Nucleus accumbens (tissue), 56 donors: Measurements from ENCODE around the gene MYL3.

Source experiments
- DNase-seq, 56 donors: peaks; one replicate each; lab custom pipeline; 2025; lab: John Stamatoyannopoulos, UW

The MYL3 gene

DNA sequence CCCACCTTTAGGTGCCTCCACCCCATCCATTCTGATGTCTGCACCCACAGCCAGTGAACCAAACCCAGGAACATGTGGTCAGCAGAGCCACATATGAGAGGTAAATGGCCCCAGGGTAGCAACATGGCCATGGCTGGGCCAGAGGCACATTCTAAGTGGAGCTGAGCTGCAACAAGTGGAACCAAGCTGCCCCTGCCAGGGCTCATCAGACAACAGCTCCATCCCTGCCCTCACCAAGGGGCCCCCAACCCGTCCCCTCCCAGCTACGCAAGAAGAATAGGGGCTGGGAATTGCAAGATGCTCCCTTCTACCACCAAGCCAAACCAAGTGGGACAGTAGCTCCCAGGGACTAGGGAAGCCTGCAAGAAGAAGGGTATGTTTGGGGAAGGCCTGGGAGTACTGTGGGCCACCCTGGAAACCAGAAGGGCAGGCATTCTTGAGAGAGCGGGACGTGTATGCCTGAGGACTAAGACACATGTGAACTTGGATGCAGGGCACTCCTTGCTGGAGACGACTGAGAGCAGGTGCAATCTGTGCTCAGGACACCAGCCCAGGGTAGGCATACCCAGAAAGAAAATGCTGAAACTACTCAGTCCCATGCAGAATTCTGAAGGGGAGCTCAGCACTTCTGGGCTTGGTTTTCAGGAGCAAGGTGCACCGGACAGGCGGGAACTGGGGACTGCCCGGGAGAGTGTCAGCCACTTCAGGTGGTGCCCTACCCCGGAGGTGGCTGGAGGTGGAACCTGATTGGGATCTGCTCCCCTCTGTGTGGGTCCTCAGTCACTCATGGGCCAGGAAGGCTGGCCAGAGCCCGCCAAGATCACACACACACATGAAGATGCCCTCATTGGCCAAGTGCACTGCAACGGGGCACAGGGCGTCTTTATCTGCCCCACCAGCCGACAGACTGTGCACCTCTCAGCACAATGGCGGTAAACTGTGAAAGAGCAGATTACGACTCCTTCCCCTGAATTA is 9.5 kb downstream of the MYL3 start:
- DNase-seq = no peak

DNA sequence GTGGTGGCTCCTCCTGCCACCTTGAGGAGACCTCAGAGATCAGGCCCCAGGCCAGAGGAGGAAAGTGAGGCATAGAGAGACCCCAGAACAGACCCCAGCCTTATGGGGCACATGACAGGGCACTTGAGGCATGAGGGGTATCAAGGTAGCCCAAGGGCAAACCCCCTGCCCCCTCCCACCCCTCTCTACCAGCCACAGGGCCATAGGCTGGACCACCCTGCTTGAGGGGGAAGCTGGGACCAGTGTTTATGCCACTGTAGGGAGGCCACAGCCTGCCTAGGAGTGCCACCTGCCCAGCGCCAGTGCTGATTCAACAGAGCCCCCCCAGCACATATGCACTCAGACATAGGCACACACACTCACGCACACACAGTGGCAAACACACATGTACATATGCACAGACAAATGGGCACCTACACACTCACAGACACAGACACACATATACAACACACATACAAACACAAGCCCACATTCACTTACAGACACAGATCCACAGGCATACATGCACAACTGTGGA is 10.3 kb downstream of the MYL3 start:
- no peak for DNase-seq

DNA sequence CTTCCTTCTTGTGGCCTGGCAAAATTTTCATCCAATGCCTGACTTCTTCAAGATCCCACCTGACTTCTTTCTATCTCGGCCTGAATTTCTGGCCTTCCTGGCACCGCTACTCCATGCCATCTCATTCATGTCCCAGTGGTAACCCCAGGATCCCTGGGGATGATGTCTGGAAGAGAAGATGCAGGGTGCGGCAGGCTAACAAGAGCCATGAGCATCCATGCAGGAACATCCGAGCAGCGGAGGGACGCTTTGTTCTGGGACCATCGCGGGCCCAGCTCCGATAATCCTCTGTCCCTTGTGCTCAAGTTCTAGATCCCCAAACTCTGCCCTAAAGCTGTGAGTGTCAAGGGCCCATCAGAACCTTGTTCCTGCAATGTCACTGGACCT is 10.9 kb downstream of the MYL3 start:
- no peak for DNase-seq

DNA sequence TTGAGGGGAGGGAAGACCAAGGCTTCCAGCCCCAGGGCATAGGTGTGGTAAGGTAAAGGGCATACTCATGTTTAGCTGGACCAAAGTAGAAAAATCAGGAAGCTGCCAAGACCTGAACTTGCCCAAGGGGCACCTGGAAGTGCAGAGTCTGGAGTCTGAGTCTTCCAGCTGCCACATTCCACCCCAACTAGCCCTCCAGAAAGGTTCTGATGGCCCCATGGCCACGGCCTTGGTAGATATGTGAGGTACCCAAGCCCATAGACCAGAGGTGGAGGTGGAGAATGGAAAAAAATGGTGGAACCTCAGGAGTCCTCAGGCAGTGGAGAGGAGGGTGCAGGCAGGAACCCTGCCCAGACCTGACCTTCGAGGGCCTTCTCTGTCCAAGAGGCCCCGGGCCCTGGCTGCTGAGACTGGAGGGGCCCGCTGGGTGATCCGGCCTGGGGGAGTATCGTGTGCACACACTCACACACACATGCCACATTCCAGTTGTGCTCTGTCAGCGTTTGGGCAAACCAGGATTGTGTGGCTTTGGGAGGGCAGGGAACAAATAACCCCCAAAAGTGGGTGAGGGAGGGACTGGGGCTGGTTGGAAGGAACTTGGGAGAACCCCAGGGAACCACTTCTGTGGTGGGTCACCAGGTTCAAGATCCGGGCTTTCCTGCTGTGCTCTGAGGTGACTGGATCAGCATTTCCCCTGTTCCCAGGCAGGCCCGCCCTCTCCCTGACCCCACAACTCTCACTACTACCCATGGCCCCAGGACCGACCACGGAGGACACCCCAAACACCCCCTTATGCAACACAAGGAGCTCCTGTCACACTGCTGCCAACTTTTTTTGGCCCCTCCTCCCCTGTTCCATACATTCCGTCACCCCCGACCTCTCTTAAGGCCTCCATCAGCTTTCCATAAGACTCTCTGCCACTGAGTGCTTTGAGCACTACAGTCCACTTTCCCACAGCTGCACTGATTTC is 11.6 kb downstream of the MYL3 start:
- no peak for DNase-seq

DNA sequence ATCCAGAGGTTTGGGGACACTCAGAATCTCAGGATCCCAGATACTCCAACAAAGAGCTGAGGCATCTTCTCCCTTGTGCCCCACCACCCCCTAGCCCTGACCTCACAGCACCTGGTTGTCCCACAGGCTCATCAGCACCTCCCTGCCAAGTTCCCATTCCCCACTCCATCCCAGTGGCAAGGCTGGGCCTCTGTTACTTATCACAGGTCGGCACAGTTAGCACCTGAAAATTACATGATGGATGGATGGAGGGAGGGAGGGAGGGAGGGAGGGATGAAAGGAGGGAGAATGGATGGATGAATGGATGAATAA is 12.8 kb downstream of the MYL3 start:
- no peak for DNase-seq

DNA sequence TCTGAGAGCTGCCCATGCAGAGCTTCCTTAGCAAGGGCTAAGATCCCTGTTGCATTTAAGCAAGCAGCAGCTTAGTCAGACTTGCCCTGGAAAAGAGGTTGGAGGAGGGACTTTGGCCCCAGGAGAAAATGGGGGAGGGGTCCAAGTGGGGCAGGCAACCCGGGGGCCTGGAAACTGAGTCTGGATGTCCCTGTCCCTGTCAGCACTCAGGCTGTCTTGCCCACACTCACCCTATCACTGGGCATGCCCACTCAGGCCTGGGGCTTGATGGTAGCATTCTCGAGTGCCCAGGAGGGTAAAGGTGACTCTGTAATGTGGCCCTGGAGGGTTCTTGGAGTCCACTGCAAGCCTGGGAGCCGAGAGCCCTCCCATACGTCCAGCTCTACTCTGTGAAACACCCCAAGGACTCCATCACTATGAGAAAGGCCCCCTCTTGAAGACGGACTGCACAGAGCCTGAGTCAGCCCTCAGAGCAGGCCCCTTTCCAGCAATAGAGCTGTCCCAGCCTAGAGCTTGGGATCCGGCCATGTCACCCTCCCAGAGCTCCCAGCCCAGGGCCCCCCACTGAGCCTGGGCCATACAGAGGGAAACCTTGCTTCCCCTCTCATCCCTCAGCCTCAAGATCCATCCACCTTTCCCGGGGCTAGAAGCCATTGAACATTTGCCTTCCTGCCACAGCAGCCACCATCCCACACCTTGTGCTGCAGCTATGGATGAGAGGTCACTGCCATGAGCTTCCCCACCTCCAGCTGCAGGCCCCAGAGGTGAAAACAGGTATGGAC is 13.4 kb downstream of the MYL3 start:
- no peak for DNase-seq

DNA sequence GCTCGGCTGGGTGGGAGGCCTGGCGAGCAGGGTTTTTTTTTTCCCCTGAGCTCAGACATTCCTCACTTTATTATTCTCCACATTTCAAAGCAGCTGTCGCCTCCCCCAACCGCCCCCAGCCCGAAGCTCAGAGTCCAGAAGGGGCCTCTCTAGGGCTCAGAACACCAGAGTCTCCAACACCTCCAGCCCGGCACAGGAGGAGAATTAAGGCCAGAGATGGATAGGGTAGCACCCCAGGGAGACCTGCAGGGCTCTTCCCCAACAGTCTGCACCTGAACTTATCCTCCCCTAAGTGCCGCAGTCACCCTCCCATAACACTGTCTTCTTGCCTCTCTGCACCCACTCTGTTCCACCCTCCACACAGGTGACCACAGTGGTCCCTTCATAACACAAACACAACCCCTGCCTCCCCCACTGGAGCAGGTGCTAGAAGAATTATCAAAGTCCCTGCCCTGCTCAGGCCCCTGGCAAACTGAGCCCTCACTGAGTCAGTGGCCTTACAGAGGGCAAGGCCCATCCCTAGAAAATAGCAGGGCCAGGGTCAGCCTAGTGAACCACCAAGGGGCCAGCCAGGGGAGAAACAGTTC is 14.1 kb downstream of the MYL3 start:
- no peak for DNase-seq

DNA sequence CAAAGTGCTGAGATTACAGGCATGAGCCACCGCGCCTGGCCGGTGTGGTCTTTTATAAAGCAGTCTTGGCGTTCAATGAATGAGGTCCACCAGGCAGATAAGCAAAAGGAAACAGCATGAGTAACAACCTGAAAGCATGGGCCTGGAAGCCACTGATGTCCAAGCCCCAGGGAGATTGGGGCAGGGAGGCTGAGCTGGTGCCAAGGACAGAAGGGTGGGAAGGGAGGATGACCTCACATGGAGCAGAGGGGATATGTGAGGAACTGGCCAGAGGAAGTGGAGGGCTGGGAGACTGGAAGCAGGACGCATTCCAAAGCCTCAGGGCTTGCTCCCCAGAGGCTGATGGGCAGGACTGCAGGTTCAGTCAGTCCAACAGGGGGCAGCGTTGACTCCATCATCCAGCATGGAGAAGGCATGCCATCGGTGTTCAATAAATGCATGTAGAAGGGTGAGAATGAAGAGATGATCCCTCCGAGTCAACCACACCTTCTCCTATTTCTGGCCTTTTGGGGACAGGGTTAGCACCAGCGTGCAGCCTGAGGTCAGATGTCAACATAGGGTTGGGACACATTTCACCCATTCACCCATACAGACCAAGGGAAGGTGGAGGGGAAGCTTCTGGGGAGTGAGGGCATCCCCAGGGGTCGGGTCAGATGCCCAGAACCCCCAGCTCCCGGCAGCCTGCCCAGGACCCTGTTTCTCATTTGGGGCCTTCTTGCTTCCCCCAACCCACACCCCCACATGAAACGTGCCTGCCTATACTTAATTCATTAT is 14.8 kb downstream of the MYL3 start:
- no peak for DNase-seq

DNA sequence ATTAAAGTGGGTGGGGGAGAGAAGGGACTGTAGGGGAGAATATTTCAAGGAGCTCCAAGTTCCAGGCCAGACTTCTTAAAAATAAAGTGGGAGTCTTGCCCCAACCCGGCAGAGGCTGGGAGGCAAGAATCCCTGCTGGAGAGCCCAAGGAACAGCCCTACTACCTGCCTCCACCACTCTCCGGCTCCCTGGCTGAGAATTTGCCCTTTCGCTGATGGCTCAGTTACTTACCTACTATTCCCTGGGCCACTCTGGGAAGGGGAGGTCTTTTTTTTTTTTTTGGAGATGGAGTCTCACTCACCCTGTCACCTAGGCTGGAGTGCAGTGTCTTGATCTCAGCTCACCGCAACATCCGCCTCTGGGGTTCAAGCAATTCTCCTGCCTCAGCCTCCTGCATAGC is 15.5 kb downstream of the MYL3 start:
- DNase-seq = no peak

DNA sequence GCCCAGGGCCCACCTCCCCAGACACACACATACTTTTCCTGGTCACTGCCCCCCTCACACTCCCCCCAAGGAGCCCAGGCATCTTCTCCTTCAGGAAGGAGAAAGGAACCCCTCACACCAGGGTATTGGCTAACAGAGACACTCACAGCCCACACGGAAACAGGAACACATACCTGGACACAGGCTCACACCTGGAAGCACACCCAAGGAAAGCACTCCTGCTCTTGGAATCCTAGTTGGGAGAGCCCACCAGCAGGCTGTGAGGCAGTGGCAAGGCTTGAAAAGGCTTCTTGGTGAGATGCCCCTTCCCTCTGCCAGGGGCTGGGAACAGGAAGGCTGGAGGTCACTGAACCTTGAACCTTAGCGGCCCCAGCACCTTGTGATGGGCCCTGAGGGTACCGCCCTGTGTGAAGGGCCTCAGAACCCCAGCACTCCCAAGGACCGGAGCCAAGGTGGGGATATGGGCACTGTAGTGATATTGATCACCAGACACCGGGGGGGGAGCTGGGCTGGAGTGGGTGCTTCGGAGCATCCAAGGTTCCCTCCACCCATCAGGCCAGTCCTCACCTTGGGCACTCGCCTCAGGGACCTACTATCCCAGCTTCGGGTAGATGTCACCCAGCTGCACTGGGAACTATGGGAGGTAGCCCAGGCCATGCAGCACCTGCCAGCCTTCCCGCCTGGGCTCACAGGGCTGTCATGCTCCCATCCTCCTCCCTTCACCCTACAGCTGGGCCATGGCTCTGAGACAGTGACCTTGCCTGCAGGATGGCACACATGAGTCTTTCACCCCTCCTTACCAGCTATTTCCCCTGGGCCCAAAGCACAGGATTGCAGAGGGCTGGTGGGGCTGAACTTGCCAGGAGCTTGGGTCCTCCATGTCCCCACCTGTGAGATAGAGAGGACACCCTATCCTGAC is 16.4 kb downstream of the MYL3 start:
- DNase-seq = no peak

DNA sequence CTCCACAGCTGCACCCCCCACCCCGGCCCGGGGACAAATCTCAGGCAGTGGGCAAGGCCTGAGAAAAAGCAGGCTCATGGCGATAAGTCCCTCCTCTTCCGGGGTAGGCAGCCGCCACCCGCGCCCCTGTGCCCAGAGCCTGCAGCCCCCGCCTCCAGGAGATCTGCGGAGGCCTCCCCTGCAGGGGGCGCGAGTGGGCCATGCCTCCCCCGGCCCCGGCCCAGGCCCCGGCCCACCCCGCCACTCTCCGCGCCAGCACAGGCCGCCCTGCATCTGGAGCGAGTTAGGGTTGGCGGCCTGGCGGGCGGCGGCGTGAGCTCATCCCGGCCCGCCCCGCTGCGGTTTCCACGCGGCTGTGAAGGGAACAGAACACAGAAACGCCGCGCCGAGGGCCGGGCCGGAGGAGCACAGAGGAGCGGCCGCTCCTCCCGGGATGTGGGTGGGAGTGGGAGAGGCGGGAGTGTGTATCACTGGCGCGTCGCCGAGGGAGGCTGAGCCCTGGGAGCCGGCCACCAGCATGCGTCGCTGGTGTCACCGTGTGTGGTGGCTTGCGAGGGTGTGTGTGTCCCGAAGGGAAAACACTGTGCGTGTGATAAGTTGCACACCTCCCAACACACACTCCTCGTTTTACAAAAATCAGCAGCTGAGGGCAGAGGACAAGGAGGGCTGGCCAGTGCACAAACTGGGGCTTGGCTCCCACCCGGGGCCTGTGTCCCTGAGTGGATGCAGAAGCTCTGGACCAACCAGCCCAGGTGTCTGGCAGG is 17.2 kb downstream of the MYL3 start:
- DNase-seq = peak in 50 of 56 donors; percentile 25 to 91 (median 62)

DNA sequence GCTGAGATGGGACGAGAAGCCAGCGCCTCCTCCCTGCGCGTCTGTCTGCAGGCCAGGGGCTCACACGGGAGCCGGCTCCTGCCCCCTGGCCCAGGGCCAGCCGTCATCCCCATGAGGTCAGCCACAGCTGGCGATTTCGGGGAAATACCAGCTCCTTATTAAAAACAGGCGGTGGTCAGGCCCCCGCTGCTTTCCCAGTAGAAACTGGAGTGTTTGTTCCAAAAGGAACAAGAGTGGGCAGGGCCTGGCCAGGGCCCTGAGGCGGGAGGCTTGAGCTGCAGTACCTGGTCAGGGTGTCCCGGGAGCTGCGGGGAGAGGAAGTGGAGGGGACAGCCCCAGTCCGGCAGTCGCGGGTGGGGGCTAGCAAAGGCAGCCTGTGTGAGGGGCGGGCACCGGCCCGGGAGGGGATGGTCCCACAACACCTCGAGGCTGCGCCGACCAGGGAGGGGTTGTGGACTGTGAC is 17.8 kb downstream of the MYL3 start:
- peak in 15 of 56 donors; percentile 48 to 82 (median 66) for DNase-seq

DNA sequence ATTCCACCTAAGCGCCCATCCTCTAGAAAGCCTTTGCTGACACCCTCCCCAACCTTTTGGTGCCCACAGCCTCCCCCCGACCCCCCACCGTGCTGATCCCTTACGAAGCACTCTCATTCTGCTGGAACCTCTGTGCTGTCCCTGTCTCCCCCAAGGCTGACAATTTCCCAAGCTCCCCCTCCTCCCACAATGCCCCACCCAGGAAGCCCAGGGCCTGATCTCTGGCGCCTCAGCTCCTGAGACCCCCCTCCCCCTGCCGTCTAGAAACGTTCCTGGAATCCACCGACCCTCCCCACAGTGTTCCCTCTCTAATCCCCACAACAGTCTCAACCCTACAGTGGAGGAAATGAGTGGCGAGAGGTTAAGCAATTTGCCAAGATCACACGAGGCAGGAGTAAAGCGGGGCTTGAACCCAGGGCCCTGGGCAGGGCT is 18.3 kb downstream of the MYL3 start:
- no peak for DNase-seq

DNA sequence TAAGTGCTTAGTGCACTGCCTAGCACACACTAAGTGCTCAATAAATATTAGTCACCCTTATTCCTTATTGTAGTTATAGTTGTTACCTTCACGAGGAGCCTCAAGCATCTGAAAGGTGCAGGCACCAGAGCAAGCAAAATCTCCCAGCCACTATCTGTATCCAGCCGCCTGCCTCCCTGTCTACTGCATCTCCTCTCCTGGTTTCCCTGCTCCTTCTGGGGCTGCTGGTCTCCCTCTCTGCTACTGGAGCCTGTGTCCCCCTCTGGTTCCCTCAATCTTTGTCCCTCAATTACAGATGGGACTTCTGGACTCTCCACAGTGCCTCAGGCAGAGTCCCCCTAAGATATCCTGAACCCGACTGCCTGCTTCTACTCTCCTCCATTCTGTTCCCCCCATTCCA is 18.8 kb downstream of the MYL3 start:
- DNase-seq = no peak

DNA sequence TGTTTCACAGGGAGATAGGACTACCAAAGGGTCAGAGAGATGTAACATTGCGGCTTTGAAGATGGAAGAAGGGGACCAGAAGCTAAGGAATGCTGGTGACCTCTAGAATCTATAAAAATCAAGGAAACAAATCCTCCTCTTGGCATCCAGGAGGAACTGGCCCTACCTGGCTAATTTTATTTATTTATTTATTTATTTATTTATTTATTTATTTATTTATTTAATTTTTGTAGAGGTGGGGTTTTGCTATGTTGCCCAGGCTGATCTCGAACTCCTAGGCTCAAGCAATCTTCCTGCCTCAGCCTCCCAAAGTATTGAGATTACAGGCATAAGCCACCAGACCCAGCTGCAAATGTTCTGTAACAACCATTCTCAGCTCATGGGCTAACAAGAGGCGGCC is 19.7 kb downstream of the MYL3 start:
- no peak for DNase-seq

DNA sequence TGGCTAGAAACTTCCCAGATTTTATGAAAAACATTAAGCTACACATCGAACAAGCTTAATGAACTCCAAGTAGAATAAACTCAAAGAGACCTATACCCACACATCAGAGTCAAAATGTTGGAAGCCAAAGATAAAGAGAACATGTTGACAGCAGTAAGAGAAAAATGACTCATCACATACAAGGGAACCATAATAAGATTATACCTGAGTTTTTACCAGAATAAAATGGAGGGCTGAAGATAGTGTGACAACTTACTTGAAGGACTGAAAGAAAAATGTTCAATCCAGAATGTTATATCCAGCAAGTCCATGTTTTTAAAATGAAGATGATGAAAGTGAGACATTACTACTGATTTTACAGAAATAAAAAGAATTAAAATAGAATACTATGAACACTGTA is 22.8 kb downstream of the MYL3 start:
- DNase-seq = no peak

DNA sequence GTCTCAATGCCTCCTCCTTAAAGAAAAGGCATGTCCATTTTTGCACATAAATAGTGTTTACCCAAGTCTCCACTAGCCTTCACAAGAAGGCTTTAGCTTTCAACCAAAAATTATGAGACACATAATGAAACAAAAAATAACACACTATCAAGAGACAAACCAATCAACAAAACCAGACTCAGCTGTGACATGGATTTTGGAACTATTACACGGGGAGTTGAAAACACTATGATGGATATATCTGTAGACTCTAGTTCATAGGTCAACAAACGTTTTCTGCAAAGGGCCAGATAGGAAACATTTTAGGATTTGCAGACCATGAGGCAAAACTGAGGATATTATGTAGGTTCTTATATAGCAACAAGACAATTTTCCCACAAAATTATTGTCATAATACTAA is 24.9 kb downstream of the MYL3 start:
- DNase-seq = no peak
